GM12878 (cell line): ENCODE data around the gene CD2AP. TPM values are rescaled to one million over a fixed set of nuclear protein-coding genes. Genes with fewer than 3 reads are reported as not detected.

Experiments
- ATAC-seq: fragments of 200-7000 bp; cut with Tn5 transposase; 3 replicates; pipeline ENCODE4 v1.9.1; 2020; ENCODE audit warnings: mild to moderate bottlenecking, moderate library complexity
- BruUV-seq: library from RNA; stranded (reverse); fragments of 400-500 nt; replicated peaks from 2 replicates; lab custom pipeline; 2021; lab: Mats Ljungman, UMichigan
- CTCF ChIA-PET: fragments of 300-600 bp; sonication (Branson Sonifier 250); formaldehyde crosslinking; extraction: SDS; loops from one replicate; lab custom pipeline; 2021; ENCODE audit warnings: inconsistent platforms; lab: Yijun Ruan, JAX
- POLR2A ChIA-PET: fragments of 350-600 bp; formaldehyde crosslinking; extraction: SDS; loops from one replicate; lab custom pipeline; 2021; ENCODE audit warnings: inconsistent platforms; lab: Charles Lee
- RAD21 ChIA-PET: fragments of 300-600 bp; sonication (Branson Sonifier 250); formaldehyde crosslinking; loops from one replicate; lab custom pipeline; 2023; ENCODE audit warnings: antibody characterized with exemption; ENCODE audit not compliant: unreplicated experiment; lab: Charles Lee
- SMC1A ChIA-PET: fragments of 300-600 bp; sonication (Branson Sonifier 250); formaldehyde crosslinking; loops from one replicate; lab custom pipeline; 2023; ENCODE audit not compliant: unreplicated experiment, uncharacterized antibody; lab: Charles Lee
- DNase-seq: peaks from one replicate; pipeline ENCODE4 v3.0.0-alpha.2; 2011; ENCODE audit warnings: low read depth, low spot score
- FAIRE-seq: peaks from 3 replicates; lab custom pipeline; 2011; peaks lifted over from hg19 to GRCh38; lab: Jason Lieb, UNC
- H2AFZ ChIP-seq: 2 replicates; pipeline ENCODE4 v1.6.0; 2011; ENCODE audit warnings: low read depth, low read length, control low read depth; ENCODE audit not compliant: control insufficient read depth
- H3K27ac ChIP-seq: 2 replicates; pipeline ENCODE4 v1.5.1; 2011; ENCODE audit warnings: control low read depth; ENCODE audit not compliant: control insufficient read depth, insufficient read depth
- H3K27me3 ChIP-seq, 2 experiments: replicated peaks in 1 of 2; 2 replicates each; pipeline versions ENCODE4 v1.6.0 to v1.6.1; 2011; ENCODE audit warnings: low read length in 1 of 2; ENCODE audit not compliant: control insufficient read depth in 2 of 2, insufficient read depth in 2 of 2
- H3K36me3 ChIP-seq, 2 experiments: 2 replicates each; pipeline ENCODE4 v1.5.1; 2011; ENCODE audit warnings: low read length in 1 of 2; ENCODE audit not compliant: control insufficient read depth in 2 of 2, insufficient read depth in 2 of 2
- H3K4me1 ChIP-seq: 2 replicates; pipeline ENCODE4 v1.6.1; 2011; ENCODE audit warnings: mild to moderate bottlenecking, low read length, moderate library complexity, mixed read lengths; ENCODE audit not compliant: control insufficient read depth, insufficient read depth
- H3K4me2 ChIP-seq: 2 replicates; pipeline ENCODE4 v1.6.0; 2011; ENCODE audit warnings: control low read depth; ENCODE audit not compliant: control insufficient read depth, insufficient read depth
- H3K4me3 ChIP-seq: fragments of 200-600 bp; sonication (generic); 2 replicates; pipeline ENCODE4 v1.5.1; 2016
- H3K79me2 ChIP-seq: 2 replicates; pipeline ENCODE4 v1.6.0; 2011; ENCODE audit warnings: low read length; ENCODE audit not compliant: control insufficient read depth, insufficient read depth
- H3K9ac ChIP-seq: 2 replicates; pipeline ENCODE4 v1.8.0; 2011; ENCODE audit warnings: low read length, control low read depth, mixed read lengths; ENCODE audit not compliant: control insufficient read depth, insufficient read depth
- H3K9me3 ChIP-seq: replicated peaks from 3 replicates; pipeline ENCODE4 v1.5.1; 2011; ENCODE audit warnings: mild to moderate bottlenecking, low read length; ENCODE audit not compliant: control insufficient read depth, insufficient read depth
- H4K20me1 ChIP-seq: 2 replicates; pipeline ENCODE4 v1.6.0; 2011; ENCODE audit not compliant: control insufficient read depth, insufficient read depth
- CUX1 ChIP-seq: IDR thresholded peaks from 2 replicates; pipeline ENCODE4 v1.6.1; 2012; ENCODE audit warnings: improper control_type of control experiment, low read depth, low read length; ENCODE audit not compliant: insufficient replicate concordance
- RB1 ChIP-seq: fragments of 450-650 bp; formaldehyde crosslinking; IDR thresholded peaks from 2 replicates; pipeline ENCODE4 v1.6.1; 2017; ENCODE audit warnings: mild to moderate bottlenecking, borderline replicate concordance
- WGBS: methylation state at CpG from one replicate; pipeline ENCODE4 v1.1.6; 2016; ENCODE audit warnings: low lambda C conversion rate; ENCODE audit not compliant: insufficient replicate concordance, insufficient coverage; ENCODE audit errors: missing lambda C conversion rate; 5-methylcytosine and 5-hydroxymethylcytosine counted together
- in situ Hi-C: fragments of 300-500 bp; cut with MboI; formaldehyde crosslinking; loops from 9 replicates; pipeline ENCODE4 v1.14.3; 2018; ENCODE audit warnings: mixed read lengths
- intact Hi-C: fragments of 100-400 bp; cut with micrococcal nuclease; formaldehyde crosslinking; loops from one replicate; pipeline ENCODE4 v1.14.2; 2022; ENCODE audit not compliant: unreplicated experiment
- polyA plus RNA-seq, 11 experiments: library from polyadenylated mRNA; depleted of rRNA in 4 of 11; unstranded in 6 of 11; stranded (reverse) in 5 of 11; fragments of >200 nt; fragmentation: Nextera tagmentation in 4 of 11; fragmentation: Illumina TruSeq in 1 of 11; extraction: Ambion mirVana in 4 of 11; extraction: Trizol in 1 of 11; gene quantifications; 1 replicate in 1 of 11; 2 replicates in 10 of 11; pipeline versions ENCODE4 v1.2.1 to v1.2.3, GENCODE V29; 2011 to 2016; ENCODE audit warnings: inconsistent platforms in 2 of 11, missing spikeins in 2 of 11, low read depth in 1 of 11
- total RNA-seq, 4 experiments: library from RNA; depleted of rRNA in 3 of 4; stranded (reverse); fragments of >200 nt in 3 of 4; fragmentation: Illumina TruSeq in 1 of 4; extraction: Trizol in 1 of 4; gene quantifications; 2 replicates each; pipeline versions ENCODE4 v1.2.1 to v1.2.3, GENCODE V29; 2013 to 2021

CD2AP gene
- total and polyA plus RNA-seq, 10 of the 15 experiments (the other 5 are each of a cell fraction or from before 2014, with no cell fraction given) = 5.4 to 46.6 (median 20.9) TPM

GRCh38 chr6:47595785-47596184, 118.2 kb downstream of the CD2AP start:
- ChIA-PET CTCF (interaction anchor here (1.8 kb wide), 1 partner anchor 11 kb away, joined by 6 read pairs; no protein-coding TSS in a partner anchor), POLR2A (no interaction called here), SMC1A (interaction anchor here (0.9 to 1.4 kb wide), 4 partner anchors 9 to 181 kb away, joined by 3 read pairs; no protein-coding TSS in a partner anchor), RAD21 (no interaction called here)
- in situ Hi-C loops (no loop called here), intact Hi-C loops (no loop called here)
- H3K36me3 ChIP-seq = peaks cover 2 to 22% of the 10 kb centered on the region in 2 experiments
- H3K4me3 ChIP-seq = no peak overlapping the region
- no peaks in the 10 kb centered on the region for H3K27me3 ChIP-seq
- TF ChIP-seq CUX1 = no peak
- no peaks in the 10 kb centered on the region for H3K79me2 ChIP-seq
- H2AFZ ChIP-seq = no peak overlapping the region
- H3K9ac ChIP-seq = no peak overlapping the region
- H3K9me3 ChIP-seq = no peaks in the 10 kb centered on the region
- no TSS peak for BruUV-seq
- no peak overlapping the region for H3K4me2 ChIP-seq
- H3K27ac ChIP-seq = no peak overlapping the region
- ATAC-seq (no peak), FAIRE-seq (no peak), DNase-seq (no peak)
- no peaks in the 10 kb centered on the region for H3K4me1 ChIP-seq
- WGBS = 100% methylated on average over 1 of the region's 1 CpG
- no peaks in the 10 kb centered on the region for H4K20me1 ChIP-seq

GRCh38 chr6:47598367-47598766, 120.8 kb downstream of the CD2AP start:
- CTCF ChIA-PET = no interaction called here
- FAIRE-seq (no peak), ATAC-seq (no peak), DNase-seq (no peak)
- no peak overlapping the region for H3K27ac ChIP-seq
- WGBS = 93% methylated on average over 4 of the region's 4 CpGs
- H3K4me3 ChIP-seq = no peak overlapping the region
- H3K36me3 ChIP-seq = peaks cover 2 to 22% of the 10 kb centered on the region in 2 experiments
- H3K4me1 ChIP-seq = no peaks in the 10 kb centered on the region
- H2AFZ ChIP-seq = no peak overlapping the region
- RAD21 ChIA-PET = no interaction called here
- no peak overlapping the region for H3K9ac ChIP-seq
- no peak overlapping the region for H3K4me2 ChIP-seq
- SMC1A ChIA-PET = no interaction called here
- H3K9me3 ChIP-seq = no peaks in the 10 kb centered on the region
- no peaks in the 10 kb centered on the region for H3K79me2 ChIP-seq
- BruUV-seq = no TSS peak
- no peaks in the 10 kb centered on the region for H3K27me3 ChIP-seq
- POLR2A ChIA-PET = no interaction called here
- no peaks in the 10 kb centered on the region for H4K20me1 ChIP-seq
- in situ Hi-C loops (no loop called here), intact Hi-C loops (no loop called here)
- TF ChIP-seq RB1 = no peak
